Suprapubic skin (tissue), 4 donors: Measurements from ENCODE around the gene KLHL28. TPM values are rescaled to one million over a fixed set of nuclear protein-coding genes. Genes with fewer than 3 reads are reported as not detected.

Source experiments
- DNase-seq, 2 donors: peaks; one replicate each; pipeline ENCODE4 v3.0.0-alpha.2; 2019; ENCODE audit warnings: low spot score in 2 of 2
- H3K27ac ChIP-seq: fragments of 200-600 bp; sonication (generic); one replicate; pipeline ENCODE4 v1.5.1; 2019
- H3K27me3 ChIP-seq: fragments of 200-600 bp; sonication (generic); one replicate; pipeline ENCODE4 v1.5.1; 2019
- H3K36me3 ChIP-seq: fragments of 200-600 bp; sonication (generic); one replicate; pipeline ENCODE4 v1.5.1; 2019
- H3K4me1 ChIP-seq: fragments of 200-600 bp; sonication (generic); one replicate; pipeline ENCODE4 v1.5.1; 2019
- H3K4me3 ChIP-seq: fragments of 200-600 bp; sonication (generic); one replicate; pipeline ENCODE4 v1.5.1; 2019; ENCODE audit warnings: mild to moderate bottlenecking
- H3K9me3 ChIP-seq: fragments of 200-600 bp; sonication (generic); one replicate; pipeline ENCODE4 v1.5.1; 2019
- CTCF ChIP-seq, 2 donors: fragments of 200-600 bp in 1 of 2; fragments of 450-650 bp in 1 of 2; sonication (generic) in 1 of 2; IDR thresholded peaks; one replicate each; pipeline ENCODE4 v1.5.1; 2016 to 2019; ENCODE audit warnings: antibody characterized with exemption in 2 of 2, mild to moderate bottlenecking in 1 of 2, moderate library complexity in 1 of 2
- EP300 ChIP-seq: sonication (generic); formaldehyde crosslinking; IDR thresholded peaks from one replicate; pipeline ENCODE4 v1.6.1; 2017; ENCODE audit warnings: antibody characterized with exemption
- POLR2A ChIP-seq, 2 donors: fragments of 450-650 bp; IDR thresholded peaks; one replicate each; pipeline ENCODE4 v1.6.1; 2017; ENCODE audit warnings: antibody characterized with exemption in 2 of 2, mild to moderate bottlenecking in 2 of 2, moderate library complexity in 2 of 2
- POLR2AphosphoS5 ChIP-seq, 3 donors: sonication (generic); formaldehyde crosslinking; IDR thresholded peaks; one replicate each; pipeline ENCODE4 v1.6.1; 2017; ENCODE audit warnings: antibody characterized with exemption in 3 of 3
- WGBS: methylation state at CpG from one replicate; pipeline ENCODE4 v1.1.5; 2018; 5-methylcytosine and 5-hydroxymethylcytosine counted together
- total RNA-seq, 4 donors: library from RNA; depleted of rRNA; stranded (reverse); fragments of >200 nt; gene quantifications; one replicate each; pipeline ENCODE4 v1.1.0, GENCODE V29; 2016

Gene KLHL28
- total RNA-seq, result 10 to 100 TPM; 13.7 to 23.5 (median 16.2) TPM

- peak; percentile 98 to 99 for DNase-seq
- H3K36me3 ChIP-seq, result no peaks in the 10 kb centered on the region
- H3K27ac ChIP-seq, result peak within 1 kb of the TSS; percentile 95
- H3K4me3 ChIP-seq, result peak within 1 kb of the TSS; percentile 96
- H3K4me1 ChIP-seq, result peaks cover 79% of the 10 kb centered on the region
- TF ChIP-seq EP300 (no peak), POLR2A (IDR thresholded peaks at IDR 0.05) (peak; percentile 36 to 71), CTCF (IDR thresholded peaks at IDR 0.05) (no peak), POLR2AphosphoS5 (IDR thresholded peaks at IDR 0.05) (peak in 2 of 3 donors; percentile 21 to 97)
- 0% methylated on average over 32 of the region's 37 CpGs for WGBS
- no peaks in the 10 kb centered on the region for H3K9me3 ChIP-seq
- H3K27me3 ChIP-seq, result no peaks in the 10 kb centered on the region
Observed at GRCh38 chr14:44961554-44962333, at the start of gene KLHL28, which contains the start of gene TOGARAM1. Gene KLHL28 (minus strand): TSS chr14:44961947. CDS start chr14:44945928, 16,019 bp downstream. Gene TOGARAM1 (plus strand): TSS chr14:44962190. CDS start chr14:44962422, 232 bp downstream.

- Histone ChIP-seq H3K27ac (no peak overlapping the region), H3K36me3 (peaks cover 18% of the 10 kb centered on the region), H3K4me3 (no peak overlapping the region), H3K9me3 (no peaks in the 10 kb centered on the region), H3K4me1 (no peaks in the 10 kb centered on the region), H3K27me3 (no peaks in the 10 kb centered on the region)
- TF ChIP-seq CTCF (IDR thresholded peaks at IDR 0.05), result no peak
- no peak for TF ChIP-seq POLR2AphosphoS5 (IDR thresholded peaks at IDR 0.05)
- TF ChIP-seq POLR2A (IDR thresholded peaks at IDR 0.05), result no peak
- no peak for TF ChIP-seq EP300
- no peak for DNase-seq
- WGBS, result 95% methylated on average over 2 of the region's 2 CpGs
Observed at GRCh38 chr14:45003924-45004323, 42.2 kb upstream of the KLHL28 start.

- H3K4me1 ChIP-seq, result no peaks in the 10 kb centered on the region
- no peak for TF ChIP-seq EP300
- TF ChIP-seq POLR2AphosphoS5 (IDR thresholded peaks at IDR 0.05), result no peak
- TF ChIP-seq CTCF (IDR thresholded peaks at IDR 0.05), result no peak
- TF ChIP-seq POLR2A (IDR thresholded peaks at IDR 0.05), result no peak
- H3K27me3 ChIP-seq, result no peaks in the 10 kb centered on the region
- H3K27ac ChIP-seq, result no peak overlapping the region
- H3K4me3 ChIP-seq, result no peak overlapping the region
- no peak for DNase-seq
- WGBS, result 83% methylated on average over 4 of the region's 4 CpGs
- H3K36me3 ChIP-seq, result peaks cover 15% of the 10 kb centered on the region
- no peaks in the 10 kb centered on the region for H3K9me3 ChIP-seq
Observed at GRCh38 chr14:44995770-44996294, 34.1 kb upstream of the KLHL28 start.

DNA sequence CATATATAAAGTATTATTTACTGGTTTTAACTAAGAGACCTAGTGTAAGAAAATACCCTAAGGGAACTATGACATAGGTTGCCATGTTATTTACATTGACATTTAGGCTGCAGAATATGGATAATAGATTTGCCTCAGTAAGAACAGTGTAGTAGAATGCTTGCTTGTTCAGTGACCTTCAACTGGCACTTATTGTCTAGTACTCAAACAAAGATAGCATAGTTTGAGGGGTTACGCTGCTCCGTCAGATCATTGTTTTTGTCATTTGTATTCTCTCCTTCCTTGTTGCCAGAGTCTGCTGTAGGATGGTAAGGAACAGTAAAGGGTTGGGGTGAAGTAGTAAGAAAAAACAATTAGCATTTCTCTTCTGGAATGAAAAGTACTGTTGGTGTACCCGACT is 33.4 kb upstream of the KLHL28 start:
- Histone ChIP-seq H3K4me1 (no peaks in the 10 kb centered on the region), H3K36me3 (peaks cover 14% of the 10 kb centered on the region), H3K27me3 (no peaks in the 10 kb centered on the region), H3K4me3 (no peak overlapping the region), H3K9me3 (no peaks in the 10 kb centered on the region), H3K27ac (no peak overlapping the region)
- no peak for TF ChIP-seq POLR2A (IDR thresholded peaks at IDR 0.05)
- no peak for TF ChIP-seq POLR2AphosphoS5 (IDR thresholded peaks at IDR 0.05)
- WGBS, result 88% methylated on average over 3 of the region's 3 CpGs
- no peak for DNase-seq

- TF ChIP-seq EP300 (no peak), CTCF (IDR thresholded peaks at IDR 0.05) (no peak), POLR2A (IDR thresholded peaks at IDR 0.05) (no peak), POLR2AphosphoS5 (IDR thresholded peaks at IDR 0.05) (no peak)
Observed at GRCh38 chr14:44990533-44990932, 28.8 kb upstream of the KLHL28 start.

More at GRCh38 chr14:44990533-44990932, 28.8 kb upstream of the KLHL28 start:
- no peak overlapping the region for H3K4me3 ChIP-seq
- H3K9me3 ChIP-seq, result no peaks in the 10 kb centered on the region
- 60% methylated on average over 2 of the region's 2 CpGs for WGBS
- no peaks in the 10 kb centered on the region for H3K36me3 ChIP-seq
- no peaks in the 10 kb centered on the region for H3K27me3 ChIP-seq
- no peaks in the 10 kb centered on the region for H3K4me1 ChIP-seq
- no peak overlapping the region for H3K27ac ChIP-seq
- no peak for DNase-seq
